Cardiac septum (tissue), 1 donor: Measurements from ENCODE around the gene ARHGAP10. TPM values are rescaled to one million over a fixed set of nuclear protein-coding genes. Genes with fewer than 3 reads are reported as not detected.

Source experiments
- DNase-seq: peaks from one replicate; pipeline ENCODE4 v3.0.0-alpha.2; 2020; ENCODE audit warnings: low spot score
- intact Hi-C: fragments of 100-400 bp; cut with DNase I; formaldehyde crosslinking; loops from one replicate; pipeline ENCODE4 v1.14.0; 2022
- microRNA-seq: library from miRNA; unstranded; fragments of <30 nt; microRNA quantifications from one replicate; pipeline ENCODE4 v1.2.0, GENCODE V29; 2020
- total RNA-seq: library from RNA; stranded (reverse); fragmentation: NEBNext Ultra II Directional; extraction: Animal tissue kit (Norgen Biotek cat#: 25700); gene quantifications from one replicate; pipeline ENCODE4 v1.2.1, GENCODE V29; 2021
- donor health status: DM: no; HTN: no; CAD: no.

The ARHGAP10 gene
- total RNA-seq, 1 donor from 2014 or later = 41.8 TPM

GRCh38 chr4:148118633-148119032 is 386.7 kb downstream of the ARHGAP10 start:
- intact Hi-C loops = no loop called here

GRCh38 chr4:148120216-148120615 is 388.3 kb downstream of the ARHGAP10 start:
- intact Hi-C loops = no loop called here
- no peak for DNase-seq

More at GRCh38 chr4:148118633-148119032, 386.7 kb downstream of the ARHGAP10 start:
- no peak for DNase-seq

Small RNA genes lying within 50 kb of the gene (microRNA-seq; reads per million reads assigned to microRNA genes)
- gene MIR4799 = not detected

Other genes with a start within 250 kb of the ARHGAP10 start
- gene TMEM184C, start 114.7 kb upstream of the ARHGAP10 start, total RNA-seq = 19.0 TPM
- gene PRMT9, start 47.9 kb upstream of the ARHGAP10 start, total RNA-seq = 6.8 TPM